K562 (cell line): Measurements from ENCODE around the gene SLC12A4. TPM values are rescaled to one million over a fixed set of nuclear protein-coding genes. Genes with fewer than 3 reads are reported as not detected.

Source experiments
- CBX5 ChIP-seq: IDR thresholded peaks from 2 replicates; pipeline ENCODE4 v1.6.1; 2014; ENCODE audit warnings: low read depth, borderline replicate concordance
- ELF2 ChIP-seq: fragments of 250-450 bp; sonication (Bioruptor Pico); IDR thresholded peaks from 2 replicates; pipeline ENCODE4 v1.5.0; 2021; ENCODE audit warnings: mild to moderate bottlenecking
- FOXP1 ChIP-seq: sonication (generic); formaldehyde crosslinking; IDR thresholded peaks from 2 replicates; pipeline ENCODE4 v1.8.0; 2022; ENCODE audit warnings: mild to moderate bottlenecking, missing genetic modification reagents
- IRF2 ChIP-seq: sonication (generic); formaldehyde crosslinking; IDR thresholded peaks from 2 replicates; pipeline ENCODE4 v1.8.1; 2022; ENCODE audit warnings: mild to moderate bottlenecking, missing genetic modification reagents
- NFIC ChIP-seq: fragments of 450-650 bp; IDR thresholded peaks from 2 replicates; pipeline ENCODE4 v1.6.1; 2017; ENCODE audit warnings: mild to moderate bottlenecking, inconsistent platforms
- NFXL1 ChIP-seq: fragments of 450-650 bp; formaldehyde crosslinking; IDR thresholded peaks from 2 replicates; pipeline ENCODE4 v1.4.0; 2021; ENCODE audit warnings: mild to moderate bottlenecking
- PHB ChIP-seq: fragments of 250-450 bp; sonication (Bioruptor Pico); IDR thresholded peaks from 2 replicates; pipeline ENCODE4 v1.5.0; 2021
- PML ChIP-seq: IDR thresholded peaks from 2 replicates; pipeline ENCODE4 v1.6.1; 2012; ENCODE audit warnings: low read length, inconsistent platforms
- POLR2A ChIP-seq: fragments of 450-650 bp; conservative IDR thresholded peaks from 2 replicates; pipeline ENCODE4 v1.6.1; 2016
- PRPF4 ChIP-seq: fragments of 200-400 bp; formaldehyde crosslinking; IDR thresholded peaks from one replicate; pipeline ENCODE4 v1.6.1; 2017; ENCODE audit warnings: low read length, low read depth, mild to moderate bottlenecking; ENCODE audit not compliant: insufficient read depth, poor library complexity, severe bottlenecking
- REST ChIP-seq, 2 experiments: fragments of 450-650 bp; formaldehyde crosslinking in 1 of 2; IDR thresholded peaks; 2 replicates each; pipeline versions ENCODE4 v1.4.0 to v1.6.1; 2014 to 2020; ENCODE audit warnings: mild to moderate bottlenecking in 2 of 2, borderline replicate concordance in 1 of 2, low read depth in 1 of 2
- SAFB ChIP-seq: fragments of 200-400 bp; formaldehyde crosslinking; IDR thresholded peaks from 2 replicates; pipeline ENCODE4 v1.6.1; 2017; ENCODE audit warnings: low read depth, low read length, borderline replicate concordance
- TAF9B ChIP-seq: fragments of 450-650 bp; IDR thresholded peaks from 2 replicates; pipeline ENCODE4 v1.6.1; 2018; ENCODE audit warnings: mild to moderate bottlenecking; ENCODE audit not compliant: partially characterized antibody
- THRB ChIP-seq: fragments of 450-650 bp; formaldehyde crosslinking; conservative IDR thresholded peaks from 2 replicates; pipeline ENCODE4 v1.4.0; 2022; ENCODE audit warnings: mild to moderate bottlenecking, missing genetic modification characterization
- ZNF12 ChIP-seq: sonication (generic); formaldehyde crosslinking; IDR thresholded peaks from 2 replicates; pipeline ENCODE4 v1.4.0; 2020; ENCODE audit warnings: mild to moderate bottlenecking, missing genetic modification reagents
- ZNF347 ChIP-seq: fragments of 450-650 bp; formaldehyde crosslinking; IDR thresholded peaks from 2 replicates; pipeline ENCODE4 v1.4.0; 2020; ENCODE audit warnings: low read depth, mild to moderate bottlenecking, moderate library complexity
- ZNF75A ChIP-seq: fragments of 450-650 bp; formaldehyde crosslinking; IDR thresholded peaks from 2 replicates; pipeline ENCODE4 v1.4.0; 2020; ENCODE audit warnings: mild to moderate bottlenecking
- polyA plus RNA-seq, 8 experiments: library from polyadenylated mRNA; depleted of rRNA in 4 of 8; stranded (reverse) in 5 of 8; unstranded in 3 of 8; fragments of >200 nt; fragmentation: Nextera tagmentation in 2 of 8; fragmentation: Illumina TruSeq in 1 of 8; extraction: Ambion mirVana in 2 of 8; extraction: Trizol in 1 of 8; gene quantifications; 2 replicates each; pipeline versions ENCODE4 v1.2.1 to v1.2.3, GENCODE V29; 2011 to 2014; ENCODE audit warnings: inconsistent platforms in 1 of 8, missing spikeins in 1 of 8
- total RNA-seq, 7 experiments: library from RNA; depleted of rRNA in 6 of 7; stranded (reverse); fragments of >200 nt in 6 of 7; fragmentation: Illumina TruSeq in 2 of 7; extraction: Trizol in 2 of 7; gene quantifications; 2 replicates each; pipeline versions ENCODE4 v1.2.1 to v1.2.3, GENCODE V29; 2011 to 2021; ENCODE audit warnings: low replicate concordance in 1 of 7
- TF ChIP-seq, protein P1 (sequence below): IDR thresholded peaks from 2 replicates; pipeline ENCODE4 v1.6.1; 2011; ENCODE audit not compliant: insufficient read length; ENCODE audit errors: extremely low read depth

Gene SLC12A4
- total and polyA plus RNA-seq, 9 of the 15 experiments (the other 6 are each of a cell fraction or from before 2014, with no cell fraction given) = 0.75 to 43.5 (median 15.0) TPM

- no peak for TF ChIP-seq FOXP1 (CRISPR knock-in tag)
- peak; percentile 82 for TF ChIP-seq POLR2A
- TF ChIP-seq ELF2 = no peak
- peak; percentile 37; the same call in 1 of the 2 replicates for TF ChIP-seq NFIC
- TF ChIP-seq TAF9B = no peak
- TF ChIP-seq PML = peak; percentile 37; the same call in 1 of the 2 replicates
- peak; percentile 89 for TF ChIP-seq SAFB
- TF ChIP-seq ZNF12 (CRISPR knock-in tag) = no peak
- TF ChIP-seq ZNF347 (CRISPR knock-in tag) = no peak
- TF ChIP-seq PHB (CRISPR knock-in tag) = no peak; the same call in 1 of the 2 replicates
- TF ChIP-seq ZNF75A (CRISPR knock-in tag) = 0 out of 2 replicates have a peak, but pooled peaks have one; percentile 20
- no peak for TF ChIP-seq NFXL1 (CRISPR knock-in tag)
- TF ChIP-seq IRF2 (CRISPR knock-in tag) = no peak
- peak; percentile 89 for TF ChIP-seq REST (IDR thresholded peaks at IDR 0.05; ENCODE audit: borderline replicate concordance)
- TF ChIP-seq REST (CRISPR knock-in tag; IDR thresholded peaks at IDR 0.05; ENCODE audit: low read depth) = peak; percentile 79
- no peak for TF ChIP-seq CBX5
- no peak for TF ChIP-seq PRPF4
- TF ChIP-seq, protein P1, sequence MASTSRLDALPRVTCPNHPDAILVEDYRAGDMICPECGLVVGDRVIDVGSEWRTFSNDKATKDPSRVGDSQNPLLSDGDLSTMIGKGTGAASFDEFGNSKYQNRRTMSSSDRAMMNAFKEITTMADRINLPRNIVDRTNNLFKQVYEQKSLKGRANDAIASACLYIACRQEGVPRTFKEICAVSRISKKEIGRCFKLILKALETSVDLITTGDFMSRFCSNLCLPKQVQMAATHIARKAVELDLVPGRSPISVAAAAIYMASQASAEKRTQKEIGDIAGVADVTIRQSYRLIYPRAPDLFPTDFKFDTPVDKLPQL = no peak
- TF ChIP-seq THRB (CRISPR knock-in tag) = no peak
Observed at GRCh38 chr16:67993207-67994039, 25.0 kb upstream of the SLC12A4 start (continued).
